HG03342 (cell line): ENCODE data around the gene THUMPD2.

Experiments
- ATAC-seq: cut with Tn5 transposase; IDR thresholded peaks from one replicate; pipeline ENCODE4 v1.9.1; 2021; ENCODE audit warnings: mild to moderate bottlenecking, moderate library complexity; ENCODE audit not compliant: unreplicated experiment

Gene THUMPD2

DNA sequence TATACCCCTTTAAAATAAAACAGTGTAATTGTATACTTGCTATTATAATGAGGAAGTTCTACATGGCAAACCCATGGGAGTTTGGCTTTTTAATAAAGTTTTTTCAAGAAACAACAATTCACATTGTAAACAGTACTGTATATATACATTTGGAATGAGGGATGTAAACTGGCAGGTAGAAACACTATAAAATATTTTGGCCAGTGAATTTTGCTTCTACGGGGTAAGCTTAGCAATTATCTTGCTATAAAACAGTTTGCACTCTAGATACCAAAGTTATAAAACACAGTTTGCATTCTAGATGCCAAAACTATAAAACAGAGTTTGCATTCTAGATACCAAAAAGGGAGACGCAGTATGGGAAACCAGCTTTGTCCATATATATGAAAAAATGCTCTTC lies 16.6 kb downstream of the THUMPD2 start:
- no peak for ATAC-seq

GRCh38 chr2:39757156-39757555 lies 21.9 kb downstream of the THUMPD2 start:
- no peak for ATAC-seq

DNA sequence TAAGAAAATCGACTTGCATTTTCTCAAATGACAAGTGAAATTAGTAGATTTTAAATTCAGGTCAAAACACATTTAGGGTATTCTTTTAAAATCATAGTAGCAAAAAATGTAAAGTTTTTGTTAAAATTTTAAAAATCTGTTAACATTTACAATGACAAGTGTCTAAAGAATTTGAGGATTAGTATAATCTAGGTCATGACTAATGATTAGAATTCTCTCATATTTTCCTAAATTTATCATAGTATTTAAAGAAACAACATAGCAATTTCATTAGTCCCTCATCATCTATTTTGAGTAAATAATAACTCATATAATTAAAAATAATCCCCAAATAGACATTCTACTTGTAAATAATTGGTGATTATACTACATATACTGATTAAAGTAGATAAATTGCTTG lies 23.6 kb downstream of the THUMPD2 start:
- ATAC-seq = no peak

GRCh38 chr2:39743269-39743776 lies 35.7 kb downstream of the THUMPD2 start:
- ATAC-seq = no peak

- ATAC-seq = no peak
Observed at GRCh38 chr2:39741871-39742270, 37.2 kb downstream of the THUMPD2 start.

DNA sequence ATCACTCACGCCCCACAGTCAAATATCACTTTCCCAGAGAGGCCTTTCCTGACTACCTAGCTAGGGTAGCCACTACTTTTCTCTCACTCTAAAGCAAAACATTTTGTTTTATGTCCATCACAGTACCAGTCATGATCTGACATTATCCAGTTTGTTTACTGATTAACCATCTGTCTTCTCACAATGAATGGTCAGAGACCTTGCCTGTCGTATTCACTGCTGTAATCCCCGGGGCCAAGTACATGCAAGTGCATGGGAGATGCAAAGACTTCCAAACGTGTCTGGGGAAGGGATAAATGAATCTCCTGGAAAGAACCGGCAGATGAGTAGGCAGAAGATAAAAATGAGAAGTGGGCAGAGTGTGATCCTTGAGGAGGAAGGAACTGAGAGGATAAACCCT lies 39.7 kb downstream of the THUMPD2 start:
- ATAC-seq = no peak

GRCh38 chr2:39738936-39739335 lies 40.1 kb downstream of the THUMPD2 start:
- no peak for ATAC-seq

GRCh38 chr2:39737661-39738060 lies 41.4 kb downstream of the THUMPD2 start:
- ATAC-seq = no peak

DNA sequence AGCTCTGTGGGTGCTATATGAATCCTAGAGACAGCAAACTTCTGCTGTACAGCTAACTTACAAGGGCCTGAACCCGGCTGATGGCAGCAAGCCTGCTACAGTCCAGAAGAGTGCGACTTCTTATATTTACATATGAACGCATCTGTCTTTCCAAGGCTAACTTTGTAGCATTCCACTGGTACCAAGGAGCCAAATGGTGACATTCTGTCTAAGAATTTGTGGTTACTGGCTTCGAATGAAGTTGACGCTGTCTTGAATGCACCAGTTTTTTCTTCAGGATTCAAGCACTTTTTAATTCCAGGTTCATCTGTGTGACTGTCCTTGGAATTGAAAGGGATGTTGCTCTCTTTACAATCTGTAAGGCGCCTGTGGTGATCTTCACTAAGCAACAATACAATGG lies 42.4 kb downstream of the THUMPD2 start:
- ATAC-seq = no peak

DNA sequence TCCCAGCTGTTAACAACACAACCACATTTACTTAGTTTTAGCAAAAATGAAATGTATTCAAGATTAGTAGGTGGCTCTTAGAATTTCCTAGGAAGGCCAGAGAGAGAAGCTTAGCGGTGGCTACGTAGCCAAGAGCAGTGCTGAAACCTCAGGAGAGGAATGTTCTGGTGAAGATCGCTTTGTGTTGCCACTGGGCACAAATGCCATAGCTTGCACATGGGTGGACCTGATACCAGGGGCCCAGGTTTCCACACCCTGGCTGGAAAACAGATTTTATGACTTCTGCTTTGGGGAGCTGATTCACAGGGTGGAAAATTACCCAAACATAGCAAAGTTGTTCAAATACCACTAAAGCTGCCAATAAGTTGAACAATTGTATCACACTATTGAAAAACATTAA lies 43.4 kb downstream of the THUMPD2 start:
- no peak for ATAC-seq

- no peak for ATAC-seq
Observed at GRCh38 chr2:39734445-39734844, 44.6 kb downstream of the THUMPD2 start.

DNA sequence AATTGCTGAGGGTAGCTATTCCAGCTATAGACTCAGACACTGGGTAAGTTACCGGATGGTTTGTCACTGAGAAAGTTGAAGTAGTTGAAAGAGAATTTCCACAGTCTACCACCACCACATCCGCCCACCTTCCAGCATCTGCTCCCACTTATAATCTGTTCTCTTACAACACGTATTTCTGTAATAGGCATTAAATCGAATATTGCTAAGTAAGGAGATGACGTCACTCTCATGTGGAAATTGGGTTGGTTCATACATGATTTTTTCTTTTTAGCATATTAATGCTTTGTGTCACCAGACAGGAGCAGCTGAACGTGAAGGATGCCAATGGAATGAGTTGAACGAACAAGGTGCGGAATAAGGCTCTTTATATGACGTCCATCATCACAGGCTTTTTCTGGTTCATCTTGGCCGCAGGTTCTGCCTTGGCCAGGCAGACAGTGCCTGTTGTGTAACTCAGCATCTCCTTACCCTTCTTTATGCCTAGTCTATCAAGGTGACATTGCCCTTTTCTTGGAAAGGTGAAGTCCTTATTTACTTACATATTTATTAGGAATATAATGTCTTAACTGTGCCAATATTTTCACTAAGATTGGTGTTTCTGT lies 45.9 kb downstream of the THUMPD2 start:
- no peak for ATAC-seq

DNA sequence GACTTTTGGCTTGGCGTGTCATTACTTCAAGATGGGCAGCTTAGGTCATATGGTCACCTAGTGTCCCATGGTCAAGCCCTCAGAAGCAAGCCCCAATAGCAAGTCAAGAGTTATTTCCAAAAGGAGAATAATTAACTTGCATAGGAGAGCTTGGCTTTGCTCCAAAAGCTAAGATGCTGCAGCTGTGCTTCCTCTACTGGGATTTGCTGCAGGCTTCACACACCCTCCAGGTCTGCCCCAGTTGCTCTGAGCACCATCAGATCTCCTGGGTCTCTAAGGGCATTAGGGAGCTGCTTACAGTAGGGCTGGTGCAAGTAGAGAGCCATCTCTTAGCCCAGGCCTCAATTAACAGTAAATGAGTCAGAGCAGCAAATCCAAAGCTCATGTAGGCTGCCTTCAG lies 46.6 kb downstream of the THUMPD2 start:
- ATAC-seq = no peak

DNA sequence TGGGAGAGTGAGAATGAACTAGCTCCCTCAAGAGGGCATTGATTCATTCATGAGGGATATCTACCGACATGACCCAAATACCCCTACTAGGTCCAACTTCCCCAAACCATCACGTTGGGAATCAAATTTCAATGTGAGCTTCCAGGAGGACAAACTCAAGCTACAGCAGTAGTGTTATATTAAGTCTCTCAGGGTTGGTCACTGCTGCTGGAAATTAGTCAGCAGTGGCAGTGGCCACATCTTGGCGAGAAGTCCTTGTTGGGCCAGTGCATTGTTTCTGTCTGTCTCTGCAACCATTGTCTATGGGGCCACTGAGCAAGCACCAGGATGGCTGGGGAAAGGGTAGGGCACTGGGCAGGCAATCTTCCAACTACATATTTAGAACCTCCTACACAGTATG lies 47.5 kb downstream of the THUMPD2 start:
- ATAC-seq = no peak

- ATAC-seq = no peak
Observed at GRCh38 chr2:39730685-39731302, 48.3 kb downstream of the THUMPD2 start.

- ATAC-seq = no peak
Observed at GRCh38 chr2:39730276-39730675, 48.8 kb downstream of the THUMPD2 start.

DNA sequence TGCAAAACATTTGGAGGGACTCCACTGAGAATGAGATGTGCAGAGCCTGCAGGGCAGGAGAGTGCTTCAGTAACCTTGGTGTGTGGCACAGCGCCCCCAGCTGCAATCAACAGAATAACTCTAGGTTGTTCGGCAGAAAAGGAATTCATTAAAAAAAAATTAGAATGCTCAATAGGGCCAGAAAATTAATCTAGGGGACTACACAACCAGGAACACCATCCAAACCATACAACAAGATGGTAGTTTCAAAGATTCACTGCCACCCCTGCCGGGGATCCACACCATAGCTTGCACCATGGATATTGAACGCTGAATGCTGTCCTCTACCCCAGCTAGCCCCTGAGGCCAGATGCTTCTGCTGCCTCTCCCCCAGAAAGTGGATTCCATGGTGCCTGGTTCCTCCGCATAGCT lies 50.1 kb downstream of the THUMPD2 start:
- ATAC-seq = peak; percentile 59

DNA sequence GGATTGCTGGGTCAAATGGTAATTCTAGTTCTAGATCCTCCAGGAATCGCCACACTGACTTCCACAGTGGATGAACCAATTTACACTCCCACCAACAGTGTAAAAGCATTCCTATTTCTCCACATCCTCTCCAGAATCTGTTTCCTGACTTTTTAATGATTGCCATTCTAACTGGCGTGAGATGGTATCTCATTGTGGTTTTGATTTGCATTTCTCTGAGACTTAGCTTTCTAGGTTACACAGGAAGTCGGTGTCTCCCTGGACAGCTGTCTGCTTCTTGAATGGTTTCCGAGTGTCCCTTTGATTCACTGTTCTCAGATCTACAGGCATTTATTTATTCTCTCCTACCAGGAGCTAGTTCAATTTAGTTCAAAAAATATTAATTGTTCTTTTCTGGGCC lies 51.0 kb downstream of the THUMPD2 start:
- ATAC-seq = peak; percentile 55

GRCh38 chr2:39725401-39725800 lies 53.7 kb downstream of the THUMPD2 start:
- ATAC-seq = no peak

- ATAC-seq = no peak
Observed at GRCh38 chr2:39724828-39725144, 54.3 kb downstream of the THUMPD2 start.

- no peak for ATAC-seq
Observed at GRCh38 chr2:39723946-39724827, 54.9 kb downstream of the THUMPD2 start.

DNA sequence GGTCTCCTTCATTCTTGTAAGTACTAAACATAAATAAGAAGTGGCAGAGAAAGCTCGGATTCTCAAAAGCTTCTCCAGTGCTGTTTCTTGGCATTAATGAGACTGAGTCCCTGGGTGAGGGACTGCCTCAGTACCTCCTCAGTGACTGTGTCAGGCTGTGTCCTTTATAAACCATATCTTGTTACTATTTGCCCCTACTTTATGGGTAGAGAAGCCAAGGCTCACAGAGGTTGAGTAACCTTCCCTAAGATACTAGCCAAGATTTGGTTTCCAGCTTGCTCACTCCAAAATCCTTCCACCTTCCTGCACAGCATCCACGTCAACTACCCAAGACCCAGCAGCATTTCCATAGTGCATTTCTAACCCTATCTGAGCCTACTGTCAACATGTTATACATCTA lies 55.6 kb downstream of the THUMPD2 start:
- no peak for ATAC-seq
